NCI-H187 (cell line): ENCODE data around the gene ANKRD55.
"Not testable (repeated sequence)": the region's sequence is repeated elsewhere in the genome, so short reads cannot be mapped to it uniquely, and the experiment has no call there.

Experiments
- DNase-seq, 2 experiments: peaks; one replicate each; lab custom pipeline; 2025; lab: John Stamatoyannopoulos, UW

ANKRD55 gene

GRCh38 chr5:56233230-56233629 lies at the start of gene ANKRD55:
Gene ANKRD55 (minus strand): TSS chr5:56233330. CDS start chr5:56232913, 417 bp downstream.
- DNase-seq: peak; percentile 20 to 50

- no peak for DNase-seq
These were observed 49.1 kb upstream of the ANKRD55 start for GRCh38 chr5:56282216-56282615.

- DNase-seq: no peak
These were observed 48.5 kb upstream of the ANKRD55 start for GRCh38 chr5:56281489-56282165.

GRCh38 chr5:56279979-56280378 lies 46.8 kb upstream of the ANKRD55 start:
- DNase-seq: no peak

GRCh38 chr5:56279291-56279690 lies 46.2 kb upstream of the ANKRD55 start:
- no peak for DNase-seq

GRCh38 chr5:56278335-56278753 lies 45.2 kb upstream of the ANKRD55 start:
- DNase-seq: no peak

GRCh38 chr5:56277573-56277972 lies 44.4 kb upstream of the ANKRD55 start:
- no peak for DNase-seq

GRCh38 chr5:56273376-56273955 lies 40.3 kb upstream of the ANKRD55 start:
- DNase-seq: no peak

GRCh38 chr5:56272765-56273164 lies 39.6 kb upstream of the ANKRD55 start:
- DNase-seq: no peak

- DNase-seq: peak; percentile 31 to 65
These were observed 37.6 kb upstream of the ANKRD55 start for GRCh38 chr5:56270568-56271392.

- DNase-seq: no peak
These were observed 36.9 kb upstream of the ANKRD55 start for GRCh38 chr5:56270058-56270457.

- no peak for DNase-seq
These were observed 36.2 kb upstream of the ANKRD55 start for GRCh38 chr5:56269216-56269927.

- not testable (repeated sequence) for DNase-seq
These were observed 35.6 kb upstream of the ANKRD55 start for GRCh38 chr5:56268707-56269106.

GRCh38 chr5:56267856-56268255 lies 34.7 kb upstream of the ANKRD55 start:
- no peak for DNase-seq

- peak; percentile 9 to 43 for DNase-seq
These were observed 31.4 kb upstream of the ANKRD55 start for GRCh38 chr5:56264417-56265025.

GRCh38 chr5:56262279-56262678 lies 29.1 kb upstream of the ANKRD55 start:
- peak in 1 of 2 experiments; percentile 10 for DNase-seq

- DNase-seq: no peak
These were observed 25.9 kb upstream of the ANKRD55 start for GRCh38 chr5:56259002-56259511.

- not testable (repeated sequence) for DNase-seq
These were observed 24.8 kb upstream of the ANKRD55 start for GRCh38 chr5:56257763-56258529.

GRCh38 chr5:56257010-56257409 lies 23.9 kb upstream of the ANKRD55 start:
- DNase-seq: no peak

GRCh38 chr5:56255502-56255901 lies 22.4 kb upstream of the ANKRD55 start:
- DNase-seq: no peak

- no peak for DNase-seq
These were observed 20.8 kb upstream of the ANKRD55 start for GRCh38 chr5:56253924-56254323.
